ENCODE data around the gene SHH. TPM values are rescaled to one million over a fixed set of nuclear protein-coding genes. Genes with fewer than 3 reads are reported as not detected.
A peak's percentile ranks its signal among the peaks of the same experiment; 100 is the strongest.

The SHH gene
- total RNA-seq, 1 donor from 2014 or later: not detected

DNA sequence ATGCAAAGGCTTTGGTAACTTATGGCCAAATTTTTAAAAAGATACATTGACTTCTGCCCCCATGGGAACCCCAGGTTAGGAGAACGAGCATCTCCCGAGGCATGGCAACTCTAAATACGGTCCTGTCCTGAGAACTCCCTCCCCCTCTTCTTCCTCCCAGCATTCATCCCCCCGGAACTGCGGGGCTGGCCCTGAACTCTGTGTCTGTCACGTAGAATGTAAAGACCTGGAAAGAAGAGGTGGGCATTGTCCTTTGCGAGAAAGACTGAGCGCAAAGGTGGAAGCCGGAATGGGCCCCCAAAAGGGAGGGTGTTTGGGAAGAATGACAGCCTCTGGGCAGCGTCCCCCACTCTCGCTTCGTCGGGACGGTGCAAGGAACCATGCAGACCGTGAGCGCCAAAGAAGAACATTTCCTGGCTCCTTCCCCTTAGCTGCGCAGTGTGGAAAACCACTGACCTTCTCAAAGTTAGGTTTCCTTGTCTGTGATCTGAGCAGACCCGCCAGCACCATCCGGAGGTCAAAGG lies 21.0 kb downstream of the SHH start:
- DNase-seq: no peak

- DNase-seq: no peak
These were observed 21.6 kb downstream of the SHH start for GRCh38 chr7:155790666-155791065.

GRCh38 chr7:155789001-155789725 lies 23.1 kb downstream of the SHH start:
- DNase-seq: no peak

DNA sequence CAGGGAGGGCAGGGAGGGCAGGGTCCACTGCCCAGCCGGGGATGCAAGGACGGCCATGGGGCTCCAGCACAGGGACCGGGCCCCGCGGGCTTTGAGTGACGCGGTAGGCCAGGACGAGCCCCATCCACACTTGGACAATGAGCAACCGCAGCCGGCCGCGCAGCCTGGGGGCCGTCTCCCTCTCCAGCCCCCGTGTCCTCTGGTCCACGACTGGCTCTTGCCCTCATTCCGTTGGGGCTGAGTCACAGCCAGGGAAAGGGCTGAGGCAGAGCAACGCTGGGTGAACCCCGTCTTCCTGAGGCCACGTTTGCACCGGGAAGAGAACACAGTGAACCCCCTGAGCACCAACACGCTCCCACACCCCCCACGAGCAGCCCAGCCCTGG lies 23.7 kb downstream of the SHH start:
- no peak for DNase-seq

DNA sequence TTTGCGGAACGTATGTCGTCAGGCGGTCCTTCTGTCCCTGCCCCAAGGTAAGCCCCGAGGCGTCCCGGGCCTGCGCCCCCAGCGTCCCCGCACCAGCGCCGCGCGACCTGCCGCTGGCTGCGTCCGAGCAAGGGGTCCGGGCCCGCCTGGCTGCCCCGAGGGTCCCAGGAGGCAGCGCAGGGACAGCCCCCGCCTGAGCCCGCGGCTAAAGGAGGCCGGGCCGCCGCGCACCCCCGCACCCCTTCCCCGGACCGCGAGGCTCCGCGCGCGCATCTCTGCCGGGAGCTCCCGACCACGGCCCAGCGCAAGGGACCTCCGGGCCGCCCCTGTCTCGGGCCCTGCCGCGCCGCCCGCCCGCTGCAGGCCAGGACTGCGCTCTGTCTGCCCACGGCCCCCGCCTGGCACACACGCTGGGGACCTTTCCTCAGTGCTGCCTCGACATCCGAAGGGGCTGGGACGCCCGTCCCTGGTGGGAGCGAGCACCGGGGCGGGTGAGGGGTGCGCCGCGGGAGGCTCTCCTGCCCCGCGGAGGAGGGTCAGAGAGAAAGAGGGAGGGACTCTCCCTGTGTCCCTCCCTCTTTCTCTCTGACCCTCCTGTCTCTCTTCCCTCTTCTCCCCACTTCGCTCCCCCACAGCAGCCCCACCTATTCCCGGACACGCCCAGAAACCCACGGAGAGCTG lies 25.0 kb downstream of the SHH start:
- DNase-seq: no peak

DNA sequence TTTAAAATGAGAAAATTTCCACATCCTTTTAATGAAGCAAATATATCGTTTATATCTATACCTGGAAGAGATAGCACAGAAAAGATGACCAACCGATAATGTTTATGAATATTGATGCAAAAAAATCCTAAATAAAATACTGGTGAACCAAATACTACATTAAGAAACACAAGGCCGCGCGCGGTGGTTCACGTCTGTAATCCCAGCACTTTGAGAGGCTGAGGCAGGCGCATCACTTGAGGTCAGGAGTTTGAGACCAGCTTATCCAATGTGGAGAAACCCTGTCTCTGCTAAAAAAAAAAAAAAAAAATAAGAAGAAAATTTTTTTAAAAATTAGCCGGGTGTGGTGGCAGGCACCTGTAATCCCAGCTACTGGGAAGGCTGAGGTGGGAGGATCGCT lies 25.8 kb downstream of the SHH start:
- no peak for DNase-seq

DNA sequence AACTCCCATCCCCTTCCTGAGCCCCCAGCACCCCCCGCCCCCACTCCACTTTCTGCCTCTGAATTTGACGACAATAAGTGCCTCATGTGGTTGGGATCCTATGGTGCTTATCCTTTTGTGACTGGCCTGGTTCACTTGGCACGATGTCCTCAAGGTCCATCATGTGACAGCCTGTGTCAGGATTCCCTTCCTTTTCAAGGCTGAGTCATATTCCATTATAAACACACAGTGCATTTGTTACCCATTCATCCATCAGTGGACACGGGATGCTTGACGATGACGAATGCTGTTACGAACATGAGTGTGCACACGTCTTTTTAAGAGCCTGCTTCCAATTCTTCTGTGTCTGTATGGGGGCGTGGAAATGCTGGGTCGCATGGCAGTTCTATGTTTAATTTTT lies 26.7 kb downstream of the SHH start:
- DNase-seq: peak; percentile 82

DNA sequence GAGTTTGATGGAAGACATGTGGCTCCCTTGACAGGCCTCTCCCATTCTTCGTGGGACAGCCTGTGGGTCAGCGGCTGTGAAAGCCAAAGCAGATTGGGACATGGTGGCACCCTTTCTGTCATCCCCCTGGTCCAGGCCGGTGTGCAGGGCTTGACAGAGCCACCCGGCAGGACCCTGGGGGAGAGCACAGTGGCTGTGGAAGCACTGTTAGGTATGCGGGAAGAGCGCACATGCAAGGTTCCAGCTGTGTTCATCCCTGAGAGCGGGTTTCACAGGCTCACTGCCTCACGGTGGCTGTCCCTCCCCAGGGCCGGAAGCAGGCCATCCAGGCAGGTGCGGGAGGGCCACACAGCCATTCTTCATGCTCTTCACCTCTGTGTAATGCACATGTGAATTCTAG lies 29.8 kb downstream of the SHH start:
- no peak for DNase-seq

DNA sequence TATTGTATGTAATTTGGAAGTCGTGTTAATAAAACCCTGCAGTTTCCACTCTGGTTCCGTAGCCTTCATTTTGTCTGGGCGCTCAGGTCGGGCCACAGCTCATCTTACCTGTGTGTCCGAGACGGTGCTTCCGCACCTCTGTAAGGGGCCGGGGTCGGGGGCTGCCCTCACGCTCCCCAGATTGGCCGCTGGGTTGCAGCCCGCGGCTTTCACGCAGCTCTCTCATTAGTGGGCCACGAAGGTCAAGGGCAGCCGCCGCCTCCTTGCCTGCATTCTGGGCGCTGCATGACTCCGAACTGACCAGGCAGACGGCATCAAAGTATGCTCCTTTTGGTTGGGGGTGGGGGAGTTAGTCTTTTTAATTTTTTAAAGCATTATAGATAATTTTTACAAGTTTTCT lies 30.8 kb downstream of the SHH start:
- no peak for DNase-seq

- no peak for DNase-seq
These were observed 31.4 kb downstream of the SHH start for GRCh38 chr7:155780884-155781283.

- DNase-seq: no peak
These were observed 33.9 kb downstream of the SHH start for GRCh38 chr7:155778349-155778748.

DNA sequence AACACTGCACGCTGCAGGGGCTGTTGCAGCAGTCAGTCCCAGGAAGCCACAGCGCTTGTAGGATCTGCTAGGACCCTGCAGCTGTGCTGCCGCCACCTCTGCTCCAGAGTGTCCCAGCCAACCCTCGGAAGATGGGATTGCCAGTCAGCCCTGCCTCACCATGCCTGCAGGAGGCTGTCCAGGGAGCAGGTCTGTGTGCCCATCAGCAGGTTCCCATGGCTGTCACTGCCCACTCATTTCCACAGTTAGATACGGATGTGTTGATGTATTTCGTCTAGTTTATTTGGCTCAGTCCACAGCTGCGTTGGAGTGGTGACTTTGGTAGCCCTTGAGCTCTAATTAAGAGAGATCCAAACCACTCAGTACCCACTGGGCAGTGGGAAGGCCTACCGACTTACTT lies 35.7 kb downstream of the SHH start:
- no peak for DNase-seq

DNA sequence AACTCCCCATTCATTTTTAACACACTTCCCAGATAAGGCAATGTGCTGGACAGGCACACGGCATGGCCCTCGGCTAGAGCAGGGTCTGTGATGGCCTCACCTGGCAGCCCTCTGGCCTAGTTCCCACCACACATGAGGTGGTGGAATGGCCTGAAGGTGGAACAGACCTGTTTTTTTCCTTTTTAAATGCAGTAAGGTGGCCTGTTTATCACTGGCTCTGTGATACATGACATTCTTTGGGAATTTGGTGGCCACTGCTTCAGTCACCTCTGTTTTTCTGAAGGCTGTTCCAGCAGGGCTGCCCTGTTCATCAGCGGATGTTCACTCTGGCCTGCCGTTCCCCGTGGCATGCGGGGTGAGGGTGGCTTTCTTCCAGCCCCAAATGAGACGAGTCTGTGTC lies 36.6 kb downstream of the SHH start:
- DNase-seq: no peak

- no peak for DNase-seq
These were observed 37.3 kb downstream of the SHH start for GRCh38 chr7:155774947-155775346.

- no peak for DNase-seq
These were observed 38.7 kb downstream of the SHH start for GRCh38 chr7:155773531-155773930.

- no peak for DNase-seq
These were observed 42.0 kb downstream of the SHH start for GRCh38 chr7:155770241-155770640.

GRCh38 chr7:155769701-155770100 lies 42.6 kb downstream of the SHH start:
- no peak for DNase-seq

DNA sequence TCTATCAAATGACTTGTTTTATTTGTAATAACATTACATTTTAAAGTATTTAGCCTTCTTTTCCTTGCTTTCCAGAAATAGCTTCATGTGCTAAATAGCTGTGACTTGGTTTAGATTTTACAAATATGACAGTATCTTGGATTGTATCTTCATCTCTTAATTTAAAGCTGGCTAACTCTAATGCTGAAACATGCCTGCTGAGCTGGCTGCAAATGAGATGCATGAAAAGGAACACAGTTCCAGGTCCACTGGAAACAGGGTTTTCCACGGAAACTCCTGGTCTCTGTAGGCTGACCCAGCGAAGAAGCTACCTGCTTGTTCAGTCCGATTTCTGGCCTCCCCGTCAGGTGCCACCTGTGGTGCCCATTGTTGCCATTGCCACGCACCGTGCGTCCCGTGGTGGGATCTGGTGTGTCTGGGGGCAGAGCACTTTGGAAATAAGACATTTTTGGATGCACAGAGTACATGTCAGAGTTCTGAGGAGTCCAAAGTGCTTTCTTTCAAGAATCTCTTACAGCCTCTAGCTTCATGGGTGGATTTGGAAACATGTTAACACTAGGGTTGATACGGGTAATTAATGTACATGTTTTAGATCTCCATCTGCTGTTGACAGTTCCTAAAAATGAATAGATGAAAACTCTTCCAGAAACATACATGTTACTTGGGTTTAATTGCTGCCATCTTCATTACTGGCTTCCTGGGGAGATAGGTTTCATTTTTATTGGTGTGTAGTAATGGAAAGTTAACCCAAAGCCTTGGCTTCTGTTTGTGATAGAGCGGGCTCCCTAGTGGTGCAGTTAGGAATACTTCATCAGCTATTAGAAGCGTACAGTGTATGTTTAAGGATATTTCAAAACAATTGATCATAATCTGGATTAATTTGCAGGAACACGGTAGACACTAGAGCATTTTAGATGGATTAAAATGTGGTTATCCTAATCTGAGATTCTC lies 45.0 kb downstream of the SHH start:
- DNase-seq: no peak

GRCh38 chr7:155766386-155766785 lies 45.9 kb downstream of the SHH start:
- no peak for DNase-seq

- no peak for DNase-seq
These were observed 46.8 kb downstream of the SHH start for GRCh38 chr7:155765458-155765857.

DNA sequence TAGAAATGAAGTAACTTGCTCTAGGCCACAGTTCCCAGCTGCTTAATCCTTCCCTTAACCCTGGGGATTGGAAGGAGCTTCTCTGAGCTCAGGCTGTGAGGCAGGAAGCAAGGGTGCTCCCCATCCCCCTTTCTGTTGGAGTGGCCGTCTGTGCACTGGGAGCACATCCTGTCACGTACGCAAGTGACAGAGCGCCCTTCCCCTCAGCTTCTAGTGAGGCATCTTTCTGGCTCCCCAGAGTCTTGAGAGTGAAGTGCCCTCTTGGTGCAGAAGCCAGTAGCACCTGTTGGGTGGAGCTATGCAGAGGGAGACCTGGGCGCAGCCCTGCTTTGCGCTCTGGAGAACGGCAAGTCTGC lies 47.8 kb downstream of the SHH start:
- DNase-seq: no peak

DNA sequence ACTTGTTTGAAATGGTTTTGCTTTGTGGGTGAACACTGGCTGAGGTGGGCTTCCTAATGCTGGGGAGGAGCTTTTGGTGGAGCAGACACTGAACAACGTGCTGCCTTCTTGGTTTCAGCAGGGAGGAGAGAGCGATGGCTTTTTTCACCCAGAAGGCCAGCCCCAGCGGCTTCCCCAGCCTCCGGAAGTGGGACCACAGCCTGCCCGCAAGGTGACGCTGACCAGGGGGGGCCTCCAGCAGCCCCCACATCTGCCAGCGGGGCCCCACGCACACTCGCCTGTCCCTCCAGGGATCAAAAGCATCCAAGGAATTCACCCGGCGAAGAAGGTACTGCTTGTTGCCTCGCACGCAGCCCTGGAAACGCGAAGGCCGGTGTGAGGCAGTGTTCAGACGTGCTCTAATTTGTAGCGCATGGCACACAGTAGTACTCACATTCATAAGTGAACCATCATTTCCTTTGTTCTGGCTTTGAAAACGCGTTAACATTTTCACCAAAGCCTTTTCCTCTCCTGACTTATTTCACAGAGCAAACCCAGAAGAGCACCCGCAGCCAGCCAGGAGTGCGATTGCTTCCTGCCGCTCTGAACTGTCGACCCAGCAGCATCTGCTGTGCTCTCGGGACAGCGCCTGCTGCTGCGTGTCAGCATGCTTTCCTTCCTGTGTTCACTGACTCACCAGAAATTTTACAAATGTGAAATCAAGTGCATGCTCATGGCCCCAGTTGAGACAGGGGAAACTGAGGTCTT lies 48.4 kb downstream of the SHH start:
- DNase-seq: peak; percentile 95

GRCh38 chr7:155763122-155763521 lies 49.1 kb downstream of the SHH start:
- no peak for DNase-seq

Measured in dermis blood vessel endothelial cell (primary cell).